Fibroblast of skin of right quadriceps (primary cell): ENCODE data around the gene GRIFIN.
"Not testable (repeated sequence)": the region's sequence is repeated elsewhere in the genome, so short reads cannot be mapped to it uniquely, and the experiment has no call there.

ENCODE experiments used
- DNase-seq: peaks from one replicate; pipeline ENCODE4 v3.0.0-alpha.2; 2013

The GRIFIN gene

DNA sequence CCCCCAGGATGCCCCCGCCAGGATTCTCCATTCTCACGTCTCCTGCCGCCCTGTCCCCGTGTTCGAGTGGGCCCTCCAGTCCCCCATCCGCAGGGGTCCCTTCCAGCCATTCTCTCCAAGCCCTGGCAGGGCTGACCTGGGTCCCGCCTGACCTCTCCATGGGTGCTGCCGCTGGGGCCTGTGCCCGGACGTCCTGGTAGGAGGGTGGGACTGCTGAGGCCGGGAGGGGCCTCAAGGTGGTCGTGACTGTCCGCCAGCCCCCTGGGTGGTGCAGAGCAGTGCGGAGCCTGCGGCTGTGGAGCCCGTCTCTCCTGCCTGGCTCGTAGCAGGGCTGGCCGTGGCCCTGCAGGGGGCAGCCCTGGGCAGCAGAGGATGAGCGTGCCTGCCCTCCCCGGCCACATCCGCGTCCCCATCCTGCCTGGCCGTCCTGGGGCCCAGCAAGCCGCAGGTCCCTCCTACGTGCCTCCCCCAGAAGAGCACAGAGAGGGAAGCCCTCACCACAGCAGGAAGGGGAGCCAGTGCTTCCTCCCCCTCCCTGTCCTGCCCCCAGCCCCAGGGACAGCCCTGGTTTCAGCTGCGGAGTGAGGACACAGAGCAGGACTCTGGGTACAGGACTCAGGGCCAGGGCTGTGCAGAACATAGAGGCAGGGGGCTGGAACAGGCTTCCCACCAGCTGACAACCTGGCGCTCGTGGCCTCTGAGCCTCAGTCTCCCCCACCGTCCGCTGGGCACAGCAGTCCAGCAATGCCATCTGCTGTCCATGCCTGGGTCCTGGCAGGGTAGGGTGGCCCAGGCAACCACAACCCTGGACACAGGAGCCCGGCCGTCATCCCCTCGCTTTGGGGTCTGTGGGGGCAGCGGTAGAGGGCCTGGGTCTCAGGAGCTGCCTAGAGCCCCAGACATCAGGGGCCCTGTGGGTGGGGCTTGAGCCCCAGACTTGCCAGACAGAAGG is 1.5 kb upstream of the GRIFIN start:
- peak; percentile 51 for DNase-seq

DNA sequence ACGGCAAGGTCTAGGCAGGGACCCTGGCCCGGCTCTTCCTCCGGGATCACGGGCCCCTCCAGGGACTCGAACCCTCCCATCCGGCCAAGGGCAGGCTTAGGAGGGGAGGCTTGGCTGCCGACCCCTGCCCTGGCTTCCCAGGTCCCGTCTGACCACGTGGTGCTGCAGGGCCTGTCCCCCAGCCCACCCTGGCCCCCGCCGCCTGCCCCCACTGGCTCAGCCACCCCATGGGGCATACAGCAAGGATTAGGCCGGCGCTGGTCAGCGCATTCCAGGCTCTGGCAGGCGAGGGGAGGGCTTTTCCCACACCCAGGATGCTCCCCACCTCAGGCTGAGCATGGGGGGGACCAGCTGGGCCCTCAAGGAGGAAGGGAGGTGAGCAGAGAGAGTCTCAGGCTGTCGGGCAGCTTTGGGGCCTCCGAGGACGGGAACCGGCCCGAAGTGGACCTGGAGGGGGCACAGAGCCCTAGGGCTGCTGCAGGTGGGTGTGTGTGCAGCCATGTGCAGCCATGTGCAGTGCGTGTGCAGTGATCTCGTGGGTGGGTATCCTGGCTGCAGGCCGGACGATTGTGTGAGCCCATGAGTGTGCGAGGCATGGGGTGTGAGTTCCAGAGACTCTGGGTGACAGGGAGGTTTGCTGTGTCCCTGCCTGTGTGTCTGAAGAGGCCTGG is 713 bp upstream of the GRIFIN start:
- no peak for DNase-seq

GRCh38 chr7:2475678-2476015 is 551 bp downstream of the GRIFIN start:
- no peak for DNase-seq

DNA sequence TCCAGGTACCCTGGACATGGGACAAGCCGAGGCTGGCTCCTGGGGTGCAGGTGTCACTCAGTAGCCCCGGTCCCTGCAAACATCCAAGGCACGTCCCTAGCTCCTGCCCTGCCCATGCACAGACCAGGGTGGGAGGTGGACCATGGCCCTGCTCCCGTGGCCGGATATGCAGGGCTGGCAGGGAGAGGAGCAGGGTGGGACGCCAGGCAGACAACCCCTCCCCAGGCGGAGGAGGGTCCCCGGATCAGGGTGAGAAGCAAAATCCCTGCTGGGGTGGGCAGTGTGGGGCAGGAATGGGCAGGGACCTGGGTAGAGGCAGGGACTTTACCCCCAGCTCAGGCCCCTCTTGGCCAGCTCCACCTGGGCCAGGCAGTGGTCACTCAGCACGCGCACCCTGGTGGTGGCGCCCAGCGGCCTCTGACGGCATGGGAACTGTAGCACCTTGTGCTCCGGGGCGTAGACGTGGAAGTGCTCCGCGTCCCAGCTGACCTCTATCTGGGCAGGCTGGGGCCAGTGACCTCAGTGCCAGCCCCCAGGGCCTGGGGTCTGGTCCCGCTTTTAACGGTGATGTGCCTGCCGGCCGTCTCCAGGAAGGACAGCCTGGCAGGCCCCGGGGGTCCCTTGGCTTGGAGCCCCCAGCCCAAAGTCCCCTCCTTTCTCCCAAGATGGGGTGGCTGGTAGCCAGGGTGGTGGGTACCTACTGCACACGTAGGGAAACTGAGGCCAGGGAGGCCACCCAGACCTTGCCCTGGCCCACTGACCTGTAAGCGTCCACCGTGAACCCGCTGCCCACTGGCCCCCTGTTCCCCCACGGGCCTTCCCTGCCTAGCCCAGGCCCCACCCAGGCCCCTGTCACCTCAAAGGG is 1.2 kb downstream of the GRIFIN start:
- DNase-seq = no peak

GRCh38 chr7:2474224-2474623 is 2.0 kb downstream of the GRIFIN start:
- no peak for DNase-seq

- no peak for DNase-seq
Observed at GRCh38 chr7:2473496-2474180, 2.6 kb downstream of the GRIFIN start.

DNA sequence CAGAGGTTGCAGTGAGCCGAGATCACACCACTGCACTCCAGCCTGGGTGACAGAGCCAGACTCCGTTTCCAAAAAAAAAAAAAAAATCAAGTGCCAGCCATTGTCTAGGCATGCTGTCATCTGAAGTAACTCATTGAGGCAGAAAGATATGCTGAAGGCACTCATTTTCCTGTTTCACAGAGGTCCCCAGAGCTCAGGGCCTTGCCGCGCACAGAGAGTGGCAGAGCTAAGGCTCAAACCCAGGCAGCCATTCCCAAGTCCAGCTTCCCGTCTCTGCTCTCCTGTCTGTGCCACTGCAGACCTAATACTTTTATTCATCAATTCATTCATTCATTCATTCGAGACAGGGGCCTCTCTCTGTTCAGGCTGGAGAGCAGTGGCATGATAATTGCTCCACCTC is 3.5 kb downstream of the GRIFIN start:
- DNase-seq = no peak

DNA sequence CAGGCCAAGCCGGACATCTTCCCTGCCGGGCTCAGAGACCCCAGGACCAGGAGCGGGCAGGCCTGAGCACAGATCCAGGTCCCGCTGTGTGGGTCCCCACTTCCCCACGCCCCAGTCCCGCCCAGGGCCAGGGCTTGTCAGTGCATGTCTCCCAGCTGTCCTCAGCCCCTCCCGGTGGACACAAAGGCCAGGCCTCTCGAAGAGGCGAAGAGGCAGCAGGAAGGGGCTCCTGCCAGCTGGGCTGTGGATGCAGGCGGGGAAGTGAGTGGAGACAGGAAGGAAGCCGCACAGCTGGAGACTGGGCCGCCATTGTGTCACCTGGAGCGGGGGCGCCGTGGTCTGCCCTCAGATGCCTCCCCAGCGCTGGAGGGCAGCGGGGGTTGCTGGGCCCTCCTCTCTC is 4.8 kb downstream of the GRIFIN start:
- no peak for DNase-seq

GRCh38 chr7:2471022-2471329 is 5.2 kb downstream of the GRIFIN start:
- DNase-seq = no peak

- DNase-seq = no peak
Observed at GRCh38 chr7:2470204-2471021, 5.8 kb downstream of the GRIFIN start.

- DNase-seq = not testable (repeated sequence)
Observed at GRCh38 chr7:2469460-2470203, 6.6 kb downstream of the GRIFIN start.

GRCh38 chr7:2468227-2468626 is 8.0 kb downstream of the GRIFIN start:
- DNase-seq = no peak

GRCh38 chr7:2466675-2467074 is 9.5 kb downstream of the GRIFIN start:
- DNase-seq = no peak

DNA sequence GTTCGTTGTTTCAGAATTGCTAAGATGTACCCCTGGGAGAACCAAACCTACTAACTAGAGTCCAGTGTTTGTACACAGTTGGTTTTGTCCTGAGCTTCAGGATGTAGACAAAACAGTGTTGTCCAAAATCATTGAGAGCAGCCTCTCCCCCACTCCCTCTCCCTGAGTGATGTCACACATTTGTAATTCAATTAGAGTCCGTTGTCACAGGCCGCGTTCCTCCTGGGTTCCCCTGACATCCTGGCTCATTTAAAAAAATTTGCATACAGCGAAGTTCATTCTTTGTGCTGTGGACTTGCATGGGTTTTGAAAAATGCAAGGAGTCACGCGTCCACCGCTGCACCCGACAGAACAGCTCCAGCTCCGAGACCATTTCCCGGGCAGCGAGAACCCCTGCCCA is 10.3 kb downstream of the GRIFIN start:
- DNase-seq = no peak

- no peak for DNase-seq
Observed at GRCh38 chr7:2462731-2463130, 13.5 kb downstream of the GRIFIN start.

GRCh38 chr7:2461268-2462026 is 14.8 kb downstream of the GRIFIN start:
- no peak for DNase-seq

GRCh38 chr7:2460641-2461040 is 15.6 kb downstream of the GRIFIN start:
- DNase-seq = no peak

- DNase-seq = no peak
Observed at GRCh38 chr7:2460188-2460587, 16.0 kb downstream of the GRIFIN start.

- DNase-seq = no peak
Observed at GRCh38 chr7:2459674-2460073, 16.5 kb downstream of the GRIFIN start.

- DNase-seq = not testable (repeated sequence)
Observed at GRCh38 chr7:2453849-2454248, 22.3 kb downstream of the GRIFIN start.
